HCT116 (cell line): ENCODE measurements around the gene ARVCF.

Experiments used
- POLR2A ChIP-seq: IDR thresholded peaks from 2 replicates; pipeline ENCODE4 v1.7.0; 2011; ENCODE audit warnings: borderline replicate concordance; ENCODE audit not compliant: insufficient read depth, insufficient read length; ENCODE audit errors: extremely low read depth
- SIN3A ChIP-seq: IDR thresholded peaks from 2 replicates; pipeline ENCODE4 v1.6.1; 2012; ENCODE audit warnings: low read depth
- SP1 ChIP-seq: IDR thresholded peaks from 2 replicates; pipeline ENCODE4 v1.6.1; 2012; ENCODE audit warnings: low read depth
- TCF7L2 ChIP-seq: IDR thresholded peaks from 2 replicates; pipeline ENCODE4 v1.7.0; 2011; ENCODE audit warnings: borderline replicate concordance, inconsistent platforms; ENCODE audit not compliant: insufficient read depth, insufficient read length; ENCODE audit errors: extremely low read depth
- ZFX ChIP-seq: fragments of 450-650 bp; IDR thresholded peaks from 2 replicates; pipeline ENCODE4 v1.6.1; 2017
- TF ChIP-seq, protein P1 (sequence below), 3 experiments: fragments of 200-600 bp in 1 of 3; sonication (generic) in 1 of 3; IDR thresholded peaks in 2 of 3; conservative IDR thresholded peaks in 1 of 3; 2 replicates each; pipeline ENCODE4 v1.5.1; 2012 to 2017; ENCODE audit warnings: low read depth in 2 of 3, low read length in 2 of 3, antibody characterized with exemption in 1 of 3, borderline replicate concordance in 1 of 3, control low read depth in 1 of 3, mild to moderate bottlenecking in 1 of 3, mixed read lengths in 1 of 3, mixed run types in 1 of 3, moderate library complexity in 1 of 3; ENCODE audit not compliant: insufficient read depth in 1 of 3
- TF ChIP-seq, protein P2 (sequence below): IDR thresholded peaks from 2 replicates; pipeline ENCODE4 v1.6.1; 2012; ENCODE audit warnings: low read depth
- TF ChIP-seq, protein P3 (sequence below): IDR thresholded peaks from 2 replicates; pipeline ENCODE4 v1.6.1; 2012

DNA sequence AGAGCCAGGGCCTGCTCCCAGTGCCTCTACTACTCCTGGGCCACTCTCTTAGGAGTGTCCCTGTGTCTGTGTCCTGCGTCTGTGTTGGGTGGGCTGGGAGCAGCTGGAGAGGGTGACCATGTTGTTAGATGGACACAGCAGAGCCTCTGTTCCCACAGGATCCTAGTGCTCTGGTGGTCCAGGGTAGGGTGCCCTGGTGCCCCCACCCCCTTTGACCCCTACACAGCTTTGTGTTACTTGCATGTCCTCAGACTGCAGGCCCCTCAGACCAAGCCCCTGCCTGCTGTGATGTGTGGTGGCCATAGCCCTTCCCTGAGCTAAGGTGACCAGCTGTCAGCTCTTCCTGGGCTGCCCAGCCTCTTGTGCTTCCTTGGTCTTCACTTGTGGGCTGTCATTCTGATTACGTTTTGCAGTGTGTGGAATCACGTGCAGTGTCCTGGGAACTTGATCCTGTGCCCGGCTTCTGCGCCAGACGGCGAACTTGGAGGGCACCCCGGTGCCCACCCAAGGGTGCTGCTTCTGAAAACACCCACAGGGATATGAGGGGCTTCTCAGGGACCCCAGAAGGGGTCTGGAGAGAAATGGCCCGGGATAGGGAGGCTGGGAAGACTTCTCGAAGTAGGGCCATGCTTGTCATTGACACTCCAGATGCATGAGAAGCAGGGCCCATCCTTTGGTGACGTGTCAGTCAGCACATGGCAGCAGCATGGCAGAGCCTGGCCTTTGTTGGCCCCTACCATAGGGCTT is 5.8 kb upstream of the ARVCF start:
- TF ChIP-seq, protein P1, sequence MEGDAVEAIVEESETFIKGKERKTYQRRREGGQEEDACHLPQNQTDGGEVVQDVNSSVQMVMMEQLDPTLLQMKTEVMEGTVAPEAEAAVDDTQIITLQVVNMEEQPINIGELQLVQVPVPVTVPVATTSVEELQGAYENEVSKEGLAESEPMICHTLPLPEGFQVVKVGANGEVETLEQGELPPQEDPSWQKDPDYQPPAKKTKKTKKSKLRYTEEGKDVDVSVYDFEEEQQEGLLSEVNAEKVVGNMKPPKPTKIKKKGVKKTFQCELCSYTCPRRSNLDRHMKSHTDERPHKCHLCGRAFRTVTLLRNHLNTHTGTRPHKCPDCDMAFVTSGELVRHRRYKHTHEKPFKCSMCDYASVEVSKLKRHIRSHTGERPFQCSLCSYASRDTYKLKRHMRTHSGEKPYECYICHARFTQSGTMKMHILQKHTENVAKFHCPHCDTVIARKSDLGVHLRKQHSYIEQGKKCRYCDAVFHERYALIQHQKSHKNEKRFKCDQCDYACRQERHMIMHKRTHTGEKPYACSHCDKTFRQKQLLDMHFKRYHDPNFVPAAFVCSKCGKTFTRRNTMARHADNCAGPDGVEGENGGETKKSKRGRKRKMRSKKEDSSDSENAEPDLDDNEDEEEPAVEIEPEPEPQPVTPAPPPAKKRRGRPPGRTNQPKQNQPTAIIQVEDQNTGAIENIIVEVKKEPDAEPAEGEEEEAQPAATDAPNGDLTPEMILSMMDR (IDR thresholded peaks at IDR 0.05 in 2 of 3, conservative IDR thresholded peaks at IDR 0.05 in 1 of 3; ENCODE audit: borderline replicate concordance in 1 of 3, insufficient read depth in 1 of 3, low read depth in 2 of 3, low read length in 2 of 3), result no peak
- no peak for TF ChIP-seq POLR2A
- TF ChIP-seq, protein P2, sequence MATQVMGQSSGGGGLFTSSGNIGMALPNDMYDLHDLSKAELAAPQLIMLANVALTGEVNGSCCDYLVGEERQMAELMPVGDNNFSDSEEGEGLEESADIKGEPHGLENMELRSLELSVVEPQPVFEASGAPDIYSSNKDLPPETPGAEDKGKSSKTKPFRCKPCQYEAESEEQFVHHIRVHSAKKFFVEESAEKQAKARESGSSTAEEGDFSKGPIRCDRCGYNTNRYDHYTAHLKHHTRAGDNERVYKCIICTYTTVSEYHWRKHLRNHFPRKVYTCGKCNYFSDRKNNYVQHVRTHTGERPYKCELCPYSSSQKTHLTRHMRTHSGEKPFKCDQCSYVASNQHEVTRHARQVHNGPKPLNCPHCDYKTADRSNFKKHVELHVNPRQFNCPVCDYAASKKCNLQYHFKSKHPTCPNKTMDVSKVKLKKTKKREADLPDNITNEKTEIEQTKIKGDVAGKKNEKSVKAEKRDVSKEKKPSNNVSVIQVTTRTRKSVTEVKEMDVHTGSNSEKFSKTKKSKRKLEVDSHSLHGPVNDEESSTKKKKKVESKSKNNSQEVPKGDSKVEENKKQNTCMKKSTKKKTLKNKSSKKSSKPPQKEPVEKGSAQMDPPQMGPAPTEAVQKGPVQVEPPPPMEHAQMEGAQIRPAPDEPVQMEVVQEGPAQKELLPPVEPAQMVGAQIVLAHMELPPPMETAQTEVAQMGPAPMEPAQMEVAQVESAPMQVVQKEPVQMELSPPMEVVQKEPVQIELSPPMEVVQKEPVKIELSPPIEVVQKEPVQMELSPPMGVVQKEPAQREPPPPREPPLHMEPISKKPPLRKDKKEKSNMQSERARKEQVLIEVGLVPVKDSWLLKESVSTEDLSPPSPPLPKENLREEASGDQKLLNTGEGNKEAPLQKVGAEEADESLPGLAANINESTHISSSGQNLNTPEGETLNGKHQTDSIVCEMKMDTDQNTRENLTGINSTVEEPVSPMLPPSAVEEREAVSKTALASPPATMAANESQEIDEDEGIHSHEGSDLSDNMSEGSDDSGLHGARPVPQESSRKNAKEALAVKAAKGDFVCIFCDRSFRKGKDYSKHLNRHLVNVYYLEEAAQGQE, result no peak
- no peak for TF ChIP-seq TCF7L2
- TF ChIP-seq, protein P3, sequence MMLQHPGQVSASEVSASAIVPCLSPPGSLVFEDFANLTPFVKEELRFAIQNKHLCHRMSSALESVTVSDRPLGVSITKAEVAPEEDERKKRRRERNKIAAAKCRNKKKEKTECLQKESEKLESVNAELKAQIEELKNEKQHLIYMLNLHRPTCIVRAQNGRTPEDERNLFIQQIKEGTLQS, result no peak
- TF ChIP-seq ZFX, result no peak
- TF ChIP-seq SP1, result no peak
- TF ChIP-seq SIN3A, result no peak
